Measurements from ENCODE around the gene MACF1. TPM values are rescaled to one million over a fixed set of nuclear protein-coding genes. Genes with fewer than 3 reads are reported as not detected.
A peak's percentile ranks its signal among the peaks of the same experiment; 100 is the strongest.

MACF1 gene
- total RNA-seq, 1 experiment from 2014 or later, result 6.2 TPM

DNA sequence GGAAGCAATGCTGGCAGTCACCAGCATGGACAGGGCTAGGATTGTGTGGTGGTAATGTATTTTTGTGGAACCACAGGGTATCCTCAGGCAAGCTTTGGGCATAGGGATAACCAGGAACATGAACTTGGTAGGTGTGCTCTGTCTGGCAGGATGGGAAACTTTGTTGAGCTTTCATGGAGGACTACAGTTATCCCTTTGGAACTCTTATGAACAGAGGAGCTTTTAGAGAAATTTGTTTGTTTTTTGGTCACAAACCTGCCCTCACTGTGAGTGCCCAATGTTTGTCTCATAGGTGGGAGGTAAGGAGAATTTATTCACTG, 54.4 kb downstream of the MACF1 start:
- Histone ChIP-seq H3K9ac (ENCODE audit: low read length) (no peak overlapping the region), H3K27me3 (ENCODE audit: low read length) (no peaks in the 10 kb centered on the region), H3K9me2 (replicated peaks; ENCODE audit: insufficient read depth, low read length) (no peaks in the 10 kb centered on the region), H3K27ac (ENCODE audit: low read length) (no peak overlapping the region), H3K36me3 (ENCODE audit: insufficient read depth, low read length) (no peaks in the 10 kb centered on the region), H3K4me1 (ENCODE audit: low read length) (no peaks in the 10 kb centered on the region), H3K4me3 (ENCODE audit: low read length) (no peak overlapping the region), H3K79me2 (ENCODE audit: low read length) (no peaks in the 10 kb centered on the region), H3K9me3 (ENCODE audit: low read length) (no peaks in the 10 kb centered on the region), H4K20me1 (ENCODE audit: insufficient read depth, low read depth, low read length) (no peaks in the 10 kb centered on the region), H2AFZ (ENCODE audit: low read length) (no peak overlapping the region), H3K4me2 (ENCODE audit: low read depth, low read length, poor library complexity, severe bottlenecking) (no peak overlapping the region)
- no peak for DNase-seq

GRCh38 chr1:39261712-39262221, 57.3 kb downstream of the MACF1 start:
- Histone ChIP-seq H3K27me3 (ENCODE audit: low read length) (no peaks in the 10 kb centered on the region), H3K4me1 (ENCODE audit: low read length) (no peaks in the 10 kb centered on the region), H3K9ac (ENCODE audit: low read length) (no peak overlapping the region), H3K27ac (ENCODE audit: low read length) (no peak overlapping the region), H3K4me3 (ENCODE audit: low read length) (no peak overlapping the region), H4K20me1 (ENCODE audit: insufficient read depth, low read depth, low read length) (no peaks in the 10 kb centered on the region; the same call in 1 of the 2 replicates), H3K9me3 (ENCODE audit: low read length) (no peaks in the 10 kb centered on the region), H3K79me2 (ENCODE audit: low read length) (no peaks in the 10 kb centered on the region), H3K36me3 (ENCODE audit: insufficient read depth, low read length) (no peaks in the 10 kb centered on the region), H2AFZ (ENCODE audit: low read length) (no peak overlapping the region), H3K9me2 (replicated peaks; ENCODE audit: insufficient read depth, low read length) (no peaks in the 10 kb centered on the region), H3K4me2 (ENCODE audit: low read depth, low read length, poor library complexity, severe bottlenecking) (no peak overlapping the region)
- DNase-seq, result no peak

DNA sequence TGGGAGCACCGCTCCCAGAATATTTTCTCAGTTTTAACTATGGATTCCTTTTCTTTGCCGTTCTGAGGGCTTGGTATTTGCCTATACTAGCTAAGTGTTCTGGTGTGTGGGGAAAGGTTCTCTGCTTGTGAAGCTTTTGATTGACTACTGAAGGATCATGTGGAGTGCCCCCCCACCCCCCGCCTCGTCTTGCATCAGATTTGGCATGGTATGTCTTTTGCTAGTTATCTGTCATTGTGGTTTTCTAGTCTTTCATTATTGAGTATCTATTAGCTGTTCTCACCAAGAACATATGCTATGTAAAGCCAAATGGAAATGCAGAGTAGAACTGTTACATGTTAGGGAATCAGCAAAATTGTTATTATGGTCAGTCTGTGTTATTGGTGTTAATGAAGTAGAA, 58.3 kb downstream of the MACF1 start:
- DNase-seq, result no peak
- no peaks in the 10 kb centered on the region for H3K9me2 ChIP-seq (replicated peaks; ENCODE audit: insufficient read depth, low read length)
- no peak overlapping the region for H3K9ac ChIP-seq (ENCODE audit: low read length)
- H3K36me3 ChIP-seq (ENCODE audit: insufficient read depth, low read length), result no peaks in the 10 kb centered on the region
- H3K4me1 ChIP-seq (ENCODE audit: low read length), result no peaks in the 10 kb centered on the region
- no peaks in the 10 kb centered on the region for H3K79me2 ChIP-seq (ENCODE audit: low read length)
- no peaks in the 10 kb centered on the region for H3K9me3 ChIP-seq (ENCODE audit: low read length)
- H4K20me1 ChIP-seq (ENCODE audit: insufficient read depth, low read depth, low read length), result no peaks in the 10 kb centered on the region; the same call in 1 of the 2 replicates
- H3K4me3 ChIP-seq (ENCODE audit: low read length), result no peak overlapping the region
- no peaks in the 10 kb centered on the region for H3K27me3 ChIP-seq (ENCODE audit: low read length)
- no peak overlapping the region for H2AFZ ChIP-seq (ENCODE audit: low read length)
- H3K4me2 ChIP-seq (ENCODE audit: low read depth, low read length, poor library complexity, severe bottlenecking), result no peak overlapping the region
- no peak overlapping the region for H3K27ac ChIP-seq (ENCODE audit: low read length)

DNA sequence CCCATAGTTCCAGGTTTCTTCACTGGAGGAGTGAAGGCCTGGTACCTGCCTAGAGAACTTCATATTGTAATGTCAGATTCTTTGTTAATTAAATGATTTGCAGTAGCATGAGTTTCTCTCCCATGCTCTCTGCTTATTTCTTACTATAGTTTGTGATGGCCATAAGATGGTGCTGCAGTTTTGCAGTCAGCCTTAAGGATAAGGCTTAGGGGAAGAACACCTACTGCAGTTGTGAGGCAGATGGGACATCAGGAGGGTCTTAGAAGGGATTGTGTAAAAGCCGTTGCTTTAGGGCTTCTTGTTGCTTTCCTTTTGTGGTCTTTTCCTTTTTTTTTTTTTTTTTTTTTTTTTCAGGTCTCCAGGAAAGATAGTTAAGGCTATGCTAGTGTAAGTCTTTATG, 61.8 kb downstream of the MACF1 start:
- H3K4me1 ChIP-seq (ENCODE audit: low read length), result peaks cover 33% of the 10 kb centered on the region
- no peaks in the 10 kb centered on the region for H3K9me3 ChIP-seq (ENCODE audit: low read length)
- H3K79me2 ChIP-seq (ENCODE audit: low read length), result no peaks in the 10 kb centered on the region
- H3K27me3 ChIP-seq (ENCODE audit: low read length), result no peaks in the 10 kb centered on the region
- no peak overlapping the region for H3K9ac ChIP-seq (ENCODE audit: low read length)
- H3K36me3 ChIP-seq (ENCODE audit: insufficient read depth, low read length), result no peaks in the 10 kb centered on the region
- H3K9me2 ChIP-seq (replicated peaks; ENCODE audit: insufficient read depth, low read length), result no peaks in the 10 kb centered on the region
- peaks cover 6% of the 10 kb centered on the region; the same call in 1 of the 2 replicates for H4K20me1 ChIP-seq (ENCODE audit: insufficient read depth, low read depth, low read length)
- no peak overlapping the region for H3K27ac ChIP-seq (ENCODE audit: low read length)
- no peak overlapping the region for H2AFZ ChIP-seq (ENCODE audit: low read length)
- peak; percentile 73 for DNase-seq
- no peak overlapping the region for H3K4me2 ChIP-seq (ENCODE audit: low read depth, low read length, poor library complexity, severe bottlenecking)
- no peak overlapping the region for H3K4me3 ChIP-seq (ENCODE audit: low read length)

DNA sequence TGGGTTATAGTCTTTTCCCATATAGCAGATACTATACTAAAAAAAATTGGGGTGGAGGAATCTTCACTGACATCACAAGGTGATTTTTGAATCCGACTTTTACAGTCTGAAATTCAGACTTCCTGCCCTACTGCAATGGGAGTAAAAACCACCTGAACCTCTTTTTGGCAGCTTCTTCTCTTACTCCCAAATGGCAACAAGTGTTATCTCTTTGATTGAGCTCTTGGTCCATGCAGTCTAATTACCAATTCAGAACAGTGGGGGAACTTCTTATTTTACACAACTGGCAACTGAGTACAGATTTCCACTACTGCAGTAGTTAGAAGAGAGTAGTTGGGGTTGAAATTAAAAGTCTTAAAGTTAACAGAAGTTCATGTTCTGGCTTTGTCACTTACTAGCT, 62.3 kb downstream of the MACF1 start:
- no peak overlapping the region for H3K27ac ChIP-seq (ENCODE audit: low read length)
- H3K4me1 ChIP-seq (ENCODE audit: low read length), result peaks cover 33% of the 10 kb centered on the region
- H3K36me3 ChIP-seq (ENCODE audit: insufficient read depth, low read length), result no peaks in the 10 kb centered on the region
- H4K20me1 ChIP-seq (ENCODE audit: insufficient read depth, low read depth, low read length), result peaks cover 6% of the 10 kb centered on the region; the same call in 1 of the 2 replicates
- no peaks in the 10 kb centered on the region for H3K9me3 ChIP-seq (ENCODE audit: low read length)
- no peak overlapping the region for H2AFZ ChIP-seq (ENCODE audit: low read length)
- H3K9ac ChIP-seq (ENCODE audit: low read length), result no peak overlapping the region
- no peaks in the 10 kb centered on the region for H3K79me2 ChIP-seq (ENCODE audit: low read length)
- DNase-seq, result no peak
- no peaks in the 10 kb centered on the region for H3K9me2 ChIP-seq (replicated peaks; ENCODE audit: insufficient read depth, low read length)
- H3K4me3 ChIP-seq (ENCODE audit: low read length), result no peak overlapping the region
- no peaks in the 10 kb centered on the region for H3K27me3 ChIP-seq (ENCODE audit: low read length)
- H3K4me2 ChIP-seq (ENCODE audit: low read depth, low read length, poor library complexity, severe bottlenecking), result no peak overlapping the region

DNA sequence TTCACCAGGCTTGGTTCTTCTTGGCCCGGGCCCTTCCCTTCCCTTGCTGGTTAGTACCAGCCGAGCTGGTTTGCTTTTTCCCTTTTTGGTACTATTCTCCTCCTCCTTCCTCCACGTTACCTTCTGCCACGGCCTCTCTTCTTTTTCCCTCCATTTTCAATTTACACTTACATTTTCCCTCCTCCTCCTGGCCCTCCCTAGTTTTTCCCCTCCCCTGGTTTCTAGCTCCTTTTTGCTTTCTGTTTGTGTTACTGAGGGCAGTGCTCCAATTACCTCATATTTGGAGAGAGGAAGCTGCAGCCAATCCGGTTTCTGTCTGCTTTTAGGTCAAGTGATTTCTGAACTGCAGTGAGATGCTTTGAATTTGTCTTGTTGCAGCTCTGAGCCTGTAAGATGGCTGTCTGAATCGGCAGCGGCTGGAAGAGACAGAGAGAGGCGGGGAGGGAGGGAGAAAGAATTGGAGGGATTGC, 63.7 kb downstream of the MACF1 start:
- Histone ChIP-seq H3K9me2 (replicated peaks; ENCODE audit: insufficient read depth, low read length) (no peaks in the 10 kb centered on the region), H3K27me3 (ENCODE audit: low read length) (no peaks in the 10 kb centered on the region), H3K27ac (ENCODE audit: low read length) (no peak overlapping the region), H4K20me1 (ENCODE audit: insufficient read depth, low read depth, low read length) (peaks cover 6% of the 10 kb centered on the region; the same call in 1 of the 2 replicates), H3K4me2 (ENCODE audit: low read depth, low read length, poor library complexity, severe bottlenecking) (no peak overlapping the region), H3K9me3 (ENCODE audit: low read length) (no peaks in the 10 kb centered on the region), H3K4me1 (ENCODE audit: low read length) (peaks cover 33% of the 10 kb centered on the region), H2AFZ (ENCODE audit: low read length) (no peak overlapping the region), H3K4me3 (ENCODE audit: low read length) (no peak overlapping the region), H3K9ac (ENCODE audit: low read length) (no peak overlapping the region), H3K36me3 (ENCODE audit: insufficient read depth, low read length) (no peaks in the 10 kb centered on the region), H3K79me2 (ENCODE audit: low read length) (no peaks in the 10 kb centered on the region)
- DNase-seq, result peak; percentile 53

GRCh38 chr1:39268906-39269305, 64.4 kb downstream of the MACF1 start:
- H3K9me3 ChIP-seq (ENCODE audit: low read length), result no peaks in the 10 kb centered on the region
- H3K27ac ChIP-seq (ENCODE audit: low read length), result no peak overlapping the region
- no peaks in the 10 kb centered on the region for H3K27me3 ChIP-seq (ENCODE audit: low read length)
- no peak overlapping the region for H2AFZ ChIP-seq (ENCODE audit: low read length)
- no peak overlapping the region for H3K4me2 ChIP-seq (ENCODE audit: low read depth, low read length, poor library complexity, severe bottlenecking)
- H3K4me3 ChIP-seq (ENCODE audit: low read length), result no peak overlapping the region
- no peak overlapping the region for H3K9ac ChIP-seq (ENCODE audit: low read length)
- H3K79me2 ChIP-seq (ENCODE audit: low read length), result no peaks in the 10 kb centered on the region
- peaks cover 33% of the 10 kb centered on the region for H3K4me1 ChIP-seq (ENCODE audit: low read length)
- no peaks in the 10 kb centered on the region for H3K36me3 ChIP-seq (ENCODE audit: insufficient read depth, low read length)
- no peaks in the 10 kb centered on the region for H3K9me2 ChIP-seq (replicated peaks; ENCODE audit: insufficient read depth, low read length)
- DNase-seq, result no peak
- H4K20me1 ChIP-seq (ENCODE audit: insufficient read depth, low read depth, low read length), result peaks cover 6% of the 10 kb centered on the region; the same call in 1 of the 2 replicates

DNA sequence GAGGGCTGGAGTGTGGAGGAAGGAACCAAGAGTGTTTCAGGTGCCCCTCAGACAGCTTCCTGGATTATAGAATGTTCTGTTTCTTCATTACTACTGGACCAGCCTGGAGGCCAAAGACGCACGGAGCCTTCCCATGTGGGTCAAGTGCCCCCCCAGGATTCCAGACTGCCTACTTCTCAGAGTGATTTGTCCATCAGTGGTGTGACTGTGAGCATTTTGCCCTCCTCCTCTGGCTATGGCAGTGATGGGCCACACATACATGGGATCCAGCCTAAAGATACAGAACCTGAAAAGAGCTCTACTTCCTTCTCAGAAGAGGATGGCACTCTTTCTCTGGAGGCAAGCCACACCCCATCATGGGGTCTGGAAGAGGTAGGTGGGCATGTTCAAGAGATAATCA, 64.9 kb downstream of the MACF1 start:
- no peaks in the 10 kb centered on the region for H3K9me2 ChIP-seq (replicated peaks; ENCODE audit: insufficient read depth, low read length)
- H3K4me1 ChIP-seq (ENCODE audit: low read length), result peaks cover 33% of the 10 kb centered on the region
- H2AFZ ChIP-seq (ENCODE audit: low read length), result no peak overlapping the region
- peak overlapping the region; percentile 50 for H3K4me2 ChIP-seq (ENCODE audit: low read depth, low read length, poor library complexity, severe bottlenecking)
- H4K20me1 ChIP-seq (ENCODE audit: insufficient read depth, low read depth, low read length), result peaks cover 6% of the 10 kb centered on the region; the same call in 1 of the 2 replicates
- H3K9me3 ChIP-seq (ENCODE audit: low read length), result no peaks in the 10 kb centered on the region
- DNase-seq, result no peak
- no peak overlapping the region for H3K9ac ChIP-seq (ENCODE audit: low read length)
- H3K27me3 ChIP-seq (ENCODE audit: low read length), result no peaks in the 10 kb centered on the region
- no peak overlapping the region for H3K27ac ChIP-seq (ENCODE audit: low read length)
- H3K79me2 ChIP-seq (ENCODE audit: low read length), result no peaks in the 10 kb centered on the region
- no peaks in the 10 kb centered on the region for H3K36me3 ChIP-seq (ENCODE audit: insufficient read depth, low read length)
- 0 out of 2 replicates have a peak overlapping the region, but pooled peaks have one; percentile 3 for H3K4me3 ChIP-seq (ENCODE audit: low read length)

Data from Karpas-422 (cell line).